ENCODE data around the gene DNAJC5.

DNAJC5 gene

GRCh38 chr20:63884506-63885263 lies 10.2 kb upstream of the DNAJC5 start:
- DNase-seq (ENCODE audit: low read depth) = no peak

- no peak for DNase-seq (ENCODE audit: low read depth)
Observed at GRCh38 chr20:63885264-63886053, 9.5 kb upstream of the DNAJC5 start.

- no peak for DNase-seq (ENCODE audit: low read depth)
Observed at GRCh38 chr20:63886054-63886419, 8.9 kb upstream of the DNAJC5 start.

- DNase-seq (ENCODE audit: low read depth) = no peak
Observed at GRCh38 chr20:63886921-63887320, 8.0 kb upstream of the DNAJC5 start.

GRCh38 chr20:63889241-63890200 lies 5.4 kb upstream of the DNAJC5 start:
- no peak for DNase-seq (ENCODE audit: low read depth)

- no peak for DNase-seq (ENCODE audit: low read depth)
Observed at GRCh38 chr20:63890201-63890576, 4.7 kb upstream of the DNAJC5 start.

- no peak for DNase-seq (ENCODE audit: low read depth)
Observed at GRCh38 chr20:63890616-63891015, 4.3 kb upstream of the DNAJC5 start.

GRCh38 chr20:63891061-63892002 lies 3.6 kb upstream of the DNAJC5 start:
- DNase-seq (ENCODE audit: low read depth) = no peak

- no peak for DNase-seq (ENCODE audit: low read depth)
Observed at GRCh38 chr20:63892402-63892801, 2.5 kb upstream of the DNAJC5 start.

- DNase-seq (ENCODE audit: low read depth) = no peak
Observed at GRCh38 chr20:63893999-63894357, 948 bp upstream of the DNAJC5 start.

GRCh38 chr20:63895202-63895951 lies 451 bp downstream of the DNAJC5 start:
- no peak for DNase-seq (ENCODE audit: low read depth)

GRCh38 chr20:63895952-63896263 lies 982 bp downstream of the DNAJC5 start:
- DNase-seq (ENCODE audit: low read depth) = no peak

- no peak for DNase-seq (ENCODE audit: low read depth)
Observed at GRCh38 chr20:63896264-63897105, 1.6 kb downstream of the DNAJC5 start.

- DNase-seq (ENCODE audit: low read depth) = no peak
Observed at GRCh38 chr20:63897978-63898561, 3.1 kb downstream of the DNAJC5 start.

GRCh38 chr20:63898882-63899558 lies 4.1 kb downstream of the DNAJC5 start:
- no peak for DNase-seq (ENCODE audit: low read depth)

- DNase-seq (ENCODE audit: low read depth) = no peak
Observed at GRCh38 chr20:63900413-63900812, 5.5 kb downstream of the DNAJC5 start.

GRCh38 chr20:63903796-63904561 lies 9.1 kb downstream of the DNAJC5 start:
- DNase-seq (ENCODE audit: low read depth) = no peak

Data from CMK (cell line).